Neural cell (in vitro differentiated cells): Measurements from ENCODE around the gene MCOLN1. TPM values are rescaled to one million over a fixed set of nuclear protein-coding genes. Genes with fewer than 3 reads are reported as not detected.

Experiments
- H2AFZ ChIP-seq: fragments of 200-600, 300-800 bp; sonication (generic), shearing (Covaris generic); 2 replicates; pipeline ENCODE4 v1.6.0; 2014; ENCODE audit warnings: low read depth, mild to moderate bottlenecking, antibody characterized with exemption, low read length, moderate library complexity
- H3F3A ChIP-seq: fragments of 200-600 bp; shearing (Covaris generic); 2 replicates; pipeline ENCODE4 v1.6.1; 2016; ENCODE audit warnings: mild to moderate bottlenecking, moderate library complexity, mixed read lengths, antibody characterized with exemption, low read length; ENCODE audit not compliant: insufficient read depth, poor library complexity, severe bottlenecking
- H3K27ac ChIP-seq: fragments of 200-600, 300-800 bp; sonication (generic), shearing (Covaris generic); 2 replicates; pipeline ENCODE4 v1.5.1; 2014; ENCODE audit warnings: mild to moderate bottlenecking, low read length, moderate library complexity
- H3K27me3 ChIP-seq: fragments of 300-800, 200-600 bp; sonication (generic), shearing (Covaris generic); 2 replicates; pipeline ENCODE4 v1.6.0; 2014; ENCODE audit warnings: mild to moderate bottlenecking, low read depth, low read length, moderate library complexity; ENCODE audit not compliant: insufficient read depth
- H3K36me3 ChIP-seq: fragments of 300-800, 200-600 bp; sonication (generic), shearing (Covaris generic); 2 replicates; pipeline ENCODE4 v1.5.1; 2014; ENCODE audit warnings: mild to moderate bottlenecking, antibody characterized with exemption, low read length, moderate library complexity; ENCODE audit not compliant: insufficient read depth
- H3K4me2 ChIP-seq: fragments of 300-800, 200-600 bp; sonication (generic), shearing (Covaris generic); 2 replicates; pipeline ENCODE4 v1.6.0; 2014; ENCODE audit warnings: mild to moderate bottlenecking, low read length
- H3K4me3 ChIP-seq: fragments of 300-800, 200-600 bp; sonication (generic), shearing (Covaris generic); 2 replicates; pipeline ENCODE4 v1.5.1; 2014; ENCODE audit warnings: mild to moderate bottlenecking, low read length, moderate library complexity
- H3K79me2 ChIP-seq: fragments of 200-600 bp; shearing (Covaris generic); replicated peaks from 2 replicates; pipeline ENCODE4 v1.6.0; 2014; ENCODE audit warnings: mild to moderate bottlenecking, low read length, moderate library complexity; ENCODE audit not compliant: insufficient read depth
- H3K9ac ChIP-seq: fragments of 300-800, 200-600 bp; sonication (generic), shearing (Covaris generic); 2 replicates; pipeline ENCODE4 v1.6.1; 2016; ENCODE audit warnings: mild to moderate bottlenecking, low read length, mixed read lengths
- H3K9me2 ChIP-seq: fragments of 200-600 bp; shearing (Covaris generic); 2 replicates; pipeline ENCODE4 v1.6.1; 2016; ENCODE audit warnings: mild to moderate bottlenecking, low read length, mixed read lengths; ENCODE audit not compliant: insufficient read depth
- H3K9me3 ChIP-seq: fragments of 200-600, 300-800 bp; sonication (generic), shearing (Covaris generic); 2 replicates; pipeline ENCODE4 v1.6.1; 2016; ENCODE audit warnings: mild to moderate bottlenecking, mixed run types, low read length, moderate library complexity, mixed read lengths
- H4K20me1 ChIP-seq: fragments of 200-600 bp; shearing (Covaris generic); 2 replicates; pipeline ENCODE4 v1.6.1; 2016; ENCODE audit warnings: mild to moderate bottlenecking, mixed run types; ENCODE audit not compliant: insufficient read depth
- EP300 ChIP-seq: fragments of 450-650 bp; conservative IDR thresholded peaks from 2 replicates; pipeline ENCODE4 v1.6.1; 2014; ENCODE audit warnings: antibody characterized with exemption, mild to moderate bottlenecking, moderate library complexity; ENCODE audit not compliant: poor library complexity, severe bottlenecking
- EZH2 ChIP-seq: fragments of 200-600, 300-800 bp; shearing (Covaris generic), sonication (generic); IDR thresholded peaks from 2 replicates; pipeline ENCODE4 v1.6.1; 2014; ENCODE audit warnings: antibody characterized with exemption, low read length, borderline replicate concordance, mild to moderate bottlenecking; ENCODE audit not compliant: insufficient read depth, poor library complexity, severe bottlenecking
- MXI1 ChIP-seq: fragments of 450-650 bp; conservative IDR thresholded peaks from 2 replicates; pipeline ENCODE4 v1.6.1; 2014; ENCODE audit warnings: antibody characterized with exemption, mild to moderate bottlenecking; ENCODE audit not compliant: poor library complexity, severe bottlenecking
- POLR2AphosphoS5 ChIP-seq: IDR thresholded peaks from 2 replicates; pipeline ENCODE4 v1.6.1; 2012
- RAD21 ChIP-seq: fragments of 450-650 bp; conservative IDR thresholded peaks from 2 replicates; pipeline ENCODE4 v1.6.1; 2014; ENCODE audit warnings: antibody characterized with exemption, mild to moderate bottlenecking, moderate library complexity
- SMC3 ChIP-seq: fragments of 450-650 bp; conservative IDR thresholded peaks from 2 replicates; pipeline ENCODE4 v1.6.1; 2014; ENCODE audit warnings: antibody characterized with exemption, mild to moderate bottlenecking, moderate library complexity; ENCODE audit not compliant: poor library complexity
- TAF1 ChIP-seq: IDR thresholded peaks from 2 replicates; pipeline ENCODE4 v1.6.1; 2012; ENCODE audit warnings: low read depth
- polyA plus RNA-seq: library from polyadenylated mRNA; depleted of rRNA; stranded (reverse); fragments of >200 nt; gene quantifications from 2 replicates; pipeline ENCODE4 v1.2.3, GENCODE V29; 2014
- TF ChIP-seq, protein P1 (sequence below): fragments of 450-650 bp; IDR thresholded peaks from 2 replicates; pipeline ENCODE4 v1.5.1; 2014; ENCODE audit warnings: antibody characterized with exemption, mild to moderate bottlenecking, moderate library complexity; ENCODE audit not compliant: poor library complexity, severe bottlenecking
- TF ChIP-seq, protein P2 (sequence below): IDR thresholded peaks from 2 replicates; pipeline ENCODE4 v1.6.1; 2012; ENCODE audit warnings: borderline replicate concordance

Gene MCOLN1
- polyA plus RNA-seq, 1 donor from 2014 or later: 16.9 TPM

- no peaks in the 10 kb centered on the region for H3K36me3 ChIP-seq
- no peak overlapping the region for H3K27ac ChIP-seq
- no peaks in the 10 kb centered on the region for H3F3A ChIP-seq
- H3K4me3 ChIP-seq: no peak overlapping the region
- H3K79me2 ChIP-seq: no peaks in the 10 kb centered on the region
- TF ChIP-seq POLR2AphosphoS5: no peak
- no peak for TF ChIP-seq SMC3
- TF ChIP-seq TAF1: no peak
- TF ChIP-seq EZH2: no peak
- TF ChIP-seq, protein P1, sequence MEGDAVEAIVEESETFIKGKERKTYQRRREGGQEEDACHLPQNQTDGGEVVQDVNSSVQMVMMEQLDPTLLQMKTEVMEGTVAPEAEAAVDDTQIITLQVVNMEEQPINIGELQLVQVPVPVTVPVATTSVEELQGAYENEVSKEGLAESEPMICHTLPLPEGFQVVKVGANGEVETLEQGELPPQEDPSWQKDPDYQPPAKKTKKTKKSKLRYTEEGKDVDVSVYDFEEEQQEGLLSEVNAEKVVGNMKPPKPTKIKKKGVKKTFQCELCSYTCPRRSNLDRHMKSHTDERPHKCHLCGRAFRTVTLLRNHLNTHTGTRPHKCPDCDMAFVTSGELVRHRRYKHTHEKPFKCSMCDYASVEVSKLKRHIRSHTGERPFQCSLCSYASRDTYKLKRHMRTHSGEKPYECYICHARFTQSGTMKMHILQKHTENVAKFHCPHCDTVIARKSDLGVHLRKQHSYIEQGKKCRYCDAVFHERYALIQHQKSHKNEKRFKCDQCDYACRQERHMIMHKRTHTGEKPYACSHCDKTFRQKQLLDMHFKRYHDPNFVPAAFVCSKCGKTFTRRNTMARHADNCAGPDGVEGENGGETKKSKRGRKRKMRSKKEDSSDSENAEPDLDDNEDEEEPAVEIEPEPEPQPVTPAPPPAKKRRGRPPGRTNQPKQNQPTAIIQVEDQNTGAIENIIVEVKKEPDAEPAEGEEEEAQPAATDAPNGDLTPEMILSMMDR: no peak
- no peak for TF ChIP-seq EP300
- TF ChIP-seq MXI1: no peak
- H3K9ac ChIP-seq: no peak overlapping the region
- H4K20me1 ChIP-seq: no peaks in the 10 kb centered on the region
- H2AFZ ChIP-seq: no peak overlapping the region
- no peak overlapping the region for H3K4me2 ChIP-seq
- H3K9me2 ChIP-seq: no peaks in the 10 kb centered on the region
- H3K27me3 ChIP-seq: no peaks in the 10 kb centered on the region
- no peaks in the 10 kb centered on the region for H3K9me3 ChIP-seq
Measured at GRCh38 chr19:7539827-7540425, 17.5 kb downstream of the MCOLN1 start.

DNA sequence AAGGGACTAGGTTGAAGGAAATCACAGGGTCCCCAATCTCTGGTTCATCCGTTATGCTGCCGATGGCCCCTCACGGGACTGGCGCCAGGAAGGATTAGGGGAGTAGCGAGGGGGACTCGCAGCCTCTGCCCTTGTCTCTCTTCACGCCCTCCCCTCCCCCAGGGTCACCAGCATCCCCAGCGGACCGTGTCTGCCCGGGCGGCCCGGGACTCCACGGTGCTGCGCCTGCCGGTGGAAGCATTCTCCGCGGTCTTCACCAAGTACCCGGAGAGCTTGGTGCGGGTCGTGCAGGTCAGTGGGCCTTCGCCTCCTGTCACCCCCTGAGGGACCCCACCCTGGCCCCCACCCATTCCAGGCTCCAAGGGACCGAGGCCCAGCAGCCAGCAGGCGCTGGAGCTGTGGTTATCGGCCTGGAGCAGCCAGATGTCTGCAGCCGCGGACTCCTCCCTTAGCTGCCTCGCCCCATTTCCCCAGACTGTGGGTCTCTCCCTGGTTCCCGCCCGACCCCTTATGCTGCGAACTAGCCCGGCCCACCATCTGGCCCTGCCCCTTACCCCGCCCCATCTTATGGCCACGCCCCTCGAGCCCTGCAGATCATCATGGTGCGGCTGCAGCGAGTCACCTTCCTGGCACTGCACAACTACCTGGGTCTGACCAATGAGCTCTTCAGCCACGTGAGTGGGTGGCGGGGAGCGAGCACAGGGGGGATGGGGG lies 18.5 kb downstream of the MCOLN1 start:
- no peak overlapping the region for H3K27ac ChIP-seq
- H3K79me2 ChIP-seq: no peaks in the 10 kb centered on the region
- H3K4me3 ChIP-seq: no peak overlapping the region
- no peaks in the 10 kb centered on the region for H3K36me3 ChIP-seq
- H3K9ac ChIP-seq: no peak overlapping the region
- no peaks in the 10 kb centered on the region for H3K27me3 ChIP-seq
- H2AFZ ChIP-seq: no peak overlapping the region
- H3F3A ChIP-seq: no peaks in the 10 kb centered on the region
- H3K9me3 ChIP-seq: no peaks in the 10 kb centered on the region
- H3K9me2 ChIP-seq: no peaks in the 10 kb centered on the region
- no peak for TF ChIP-seq RAD21
- TF ChIP-seq, protein P1: no peak
- no peak for TF ChIP-seq EZH2
- TF ChIP-seq, protein P2, sequence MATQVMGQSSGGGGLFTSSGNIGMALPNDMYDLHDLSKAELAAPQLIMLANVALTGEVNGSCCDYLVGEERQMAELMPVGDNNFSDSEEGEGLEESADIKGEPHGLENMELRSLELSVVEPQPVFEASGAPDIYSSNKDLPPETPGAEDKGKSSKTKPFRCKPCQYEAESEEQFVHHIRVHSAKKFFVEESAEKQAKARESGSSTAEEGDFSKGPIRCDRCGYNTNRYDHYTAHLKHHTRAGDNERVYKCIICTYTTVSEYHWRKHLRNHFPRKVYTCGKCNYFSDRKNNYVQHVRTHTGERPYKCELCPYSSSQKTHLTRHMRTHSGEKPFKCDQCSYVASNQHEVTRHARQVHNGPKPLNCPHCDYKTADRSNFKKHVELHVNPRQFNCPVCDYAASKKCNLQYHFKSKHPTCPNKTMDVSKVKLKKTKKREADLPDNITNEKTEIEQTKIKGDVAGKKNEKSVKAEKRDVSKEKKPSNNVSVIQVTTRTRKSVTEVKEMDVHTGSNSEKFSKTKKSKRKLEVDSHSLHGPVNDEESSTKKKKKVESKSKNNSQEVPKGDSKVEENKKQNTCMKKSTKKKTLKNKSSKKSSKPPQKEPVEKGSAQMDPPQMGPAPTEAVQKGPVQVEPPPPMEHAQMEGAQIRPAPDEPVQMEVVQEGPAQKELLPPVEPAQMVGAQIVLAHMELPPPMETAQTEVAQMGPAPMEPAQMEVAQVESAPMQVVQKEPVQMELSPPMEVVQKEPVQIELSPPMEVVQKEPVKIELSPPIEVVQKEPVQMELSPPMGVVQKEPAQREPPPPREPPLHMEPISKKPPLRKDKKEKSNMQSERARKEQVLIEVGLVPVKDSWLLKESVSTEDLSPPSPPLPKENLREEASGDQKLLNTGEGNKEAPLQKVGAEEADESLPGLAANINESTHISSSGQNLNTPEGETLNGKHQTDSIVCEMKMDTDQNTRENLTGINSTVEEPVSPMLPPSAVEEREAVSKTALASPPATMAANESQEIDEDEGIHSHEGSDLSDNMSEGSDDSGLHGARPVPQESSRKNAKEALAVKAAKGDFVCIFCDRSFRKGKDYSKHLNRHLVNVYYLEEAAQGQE: no peak
- no peak for TF ChIP-seq MXI1
- TF ChIP-seq TAF1: no peak
- no peak for TF ChIP-seq POLR2AphosphoS5
- no peak for TF ChIP-seq EP300
- no peak for TF ChIP-seq SMC3
- no peaks in the 10 kb centered on the region for H4K20me1 ChIP-seq
- no peak overlapping the region for H3K4me2 ChIP-seq
